Naive thymus-derived CD4-positive, alpha-beta T cell (primary cell): Measurements from ENCODE around the gene PLOD1. TPM values are rescaled to one million over a fixed set of nuclear protein-coding genes. Genes with fewer than 3 reads are reported as not detected.

Experiments used
- polyA plus RNA-seq, 2 donors: library from polyadenylated mRNA; unstranded; fragments of 300-500 nt; fragmentation: Illumina TruSeq; gene quantifications; one replicate each; pipeline ENCODE4 v1.2.3, GENCODE V29; 2021
- total RNA-seq, 6 experiments: library from RNA in 5 of 6; stranded (reverse) in 5 of 6; gene quantifications; 1 replicate in 5 of 6; 2 replicates in 1 of 6; pipeline ENCODE4 v1.2.3 and lab custom pipeline; 2021 to 2026

Gene PLOD1
- total and polyA plus RNA-seq, 7 experiments from 2014 or later, result 1.8 to 24.2 (median 4.2) TPM

Other genes starting within 250 kb of the PLOD1 start
- 1 to 10 TPM in 1 of 5 experiments, under 1 TPM in 4; 0.07 to 1.6 (median 0.21) TPM for gene DRAXIN, start 243.0 kb upstream of the PLOD1 start, total RNA-seq
- gene DRAXIN, start 243.0 kb upstream of the PLOD1 start, polyA plus RNA-seq, result under 1 TPM; 0.03 to 0.09 TPM
- gene AGTRAP, start 198.6 kb upstream of the PLOD1 start, total RNA-seq, result 10 to 100 TPM; 28.2 to 82.5 (median 32.7) TPM
- gene AGTRAP, start 198.6 kb upstream of the PLOD1 start, polyA plus RNA-seq, result 100 to 1,000 TPM in 1 of 2 donors, 10 to 100 TPM in 1; 96.9 to 108 TPM
- under 1 TPM in 1 of 5 experiments, not detected in 4; 0.13 TPM for gene C1orf167, start 172.5 kb upstream of the PLOD1 start, total RNA-seq
- under 1 TPM in 1 of 2 donors, not detected in 1; 0.45 TPM for gene C1orf167, start 172.5 kb upstream of the PLOD1 start, polyA plus RNA-seq
- gene MTHFR, start 128.8 kb upstream of the PLOD1 start, total RNA-seq, result 10 to 100 TPM; 31.0 to 64.4 (median 55.2) TPM
- gene MTHFR, start 128.8 kb upstream of the PLOD1 start, polyA plus RNA-seq, result 10 to 100 TPM; 10.0 to 10.5 TPM
- gene CLCN6, start 128.5 kb upstream of the PLOD1 start, total RNA-seq, result 10 to 100 TPM; 13.3 to 23.0 (median 20.9) TPM
- 1 to 10 TPM; 3.4 to 3.6 TPM for gene CLCN6, start 128.5 kb upstream of the PLOD1 start, polyA plus RNA-seq
- gene NPPA, start 86.9 kb upstream of the PLOD1 start, total RNA-seq, result not detected
- gene NPPA, start 86.9 kb upstream of the PLOD1 start, polyA plus RNA-seq, result not detected
- not detected for gene NPPB, start 75.8 kb upstream of the PLOD1 start, total RNA-seq
- not detected for gene NPPB, start 75.8 kb upstream of the PLOD1 start, polyA plus RNA-seq
- gene KIAA2013, start 8.3 kb upstream of the PLOD1 start, total RNA-seq, result 10 to 100 TPM; 13.3 to 38.1 (median 27.2) TPM
- gene KIAA2013, start 8.3 kb upstream of the PLOD1 start, polyA plus RNA-seq, result 10 to 100 TPM; 19.8 to 37.9 TPM
- gene MFN2, start 45.7 kb downstream of the PLOD1 start, total RNA-seq, result 10 to 100 TPM; 40.2 to 58.6 (median 44.8) TPM
- 10 to 100 TPM; 29.5 to 42.8 TPM for gene MFN2, start 45.7 kb downstream of the PLOD1 start, polyA plus RNA-seq
- 10 to 100 TPM; 23.7 to 87.7 (median 34.1) TPM for gene MIIP, start 84.8 kb downstream of the PLOD1 start, total RNA-seq
- gene MIIP, start 84.8 kb downstream of the PLOD1 start, polyA plus RNA-seq, result 10 to 100 TPM; 19.2 to 26.5 TPM
- gene TNFRSF8, start 128.6 kb downstream of the PLOD1 start, total RNA-seq, result 10 to 100 TPM in 1 of 5 experiments, 1 to 10 TPM in 1, under 1 TPM in 1, not detected in 2; 0.56 to 29.3 (median 4.0) TPM
- not detected for gene TNFRSF8, start 128.6 kb downstream of the PLOD1 start, polyA plus RNA-seq
- gene TNFRSF1B, start 232.3 kb downstream of the PLOD1 start, total RNA-seq, result 100 to 1,000 TPM in 2 of 5 experiments, 10 to 100 TPM in 3; 38.6 to 278 (median 60.3) TPM
- gene TNFRSF1B, start 232.3 kb downstream of the PLOD1 start, polyA plus RNA-seq, result 10 to 100 TPM; 30.1 to 48.2 TPM